SK-N-MC (cell line): ENCODE data around the gene MGMT.

Source experiments
- DNase-seq: peaks from one replicate; pipeline ENCODE4 v3.0.0-alpha.2; 2011; ENCODE audit warnings: low read depth, low spot score
- H3K27ac ChIP-seq: fragments of 200-600 bp; sonication (generic); 2 replicates; pipeline ENCODE4 v1.5.1; 2016; ENCODE audit warnings: mixed run types
- H3K36me3 ChIP-seq: fragments of 200-600 bp; sonication (generic); 2 replicates; pipeline ENCODE4 v1.6.1; 2017; ENCODE audit warnings: antibody characterized with exemption, low read length, mixed read lengths; ENCODE audit not compliant: insufficient read depth
- H3K4me3 ChIP-seq: fragments of 200-600 bp; sonication (generic); 2 replicates; pipeline ENCODE4 v1.5.1; 2016
- H3K9ac ChIP-seq: fragments of 200-600 bp; sonication (generic); 2 replicates; pipeline ENCODE4 v1.8.0; 2017; ENCODE audit warnings: mixed run types, mixed read lengths; ENCODE audit not compliant: insufficient read length
- H3K9me3 ChIP-seq: fragments of 200-600 bp; sonication (generic); 2 replicates; pipeline ENCODE4 v1.6.1; 2017; ENCODE audit warnings: low read depth, mild to moderate bottlenecking, antibody characterized with exemption, low read length, moderate library complexity, mixed read lengths
- EZH2 ChIP-seq: fragments of 200-600 bp; sonication (generic); IDR thresholded peaks from one replicate; pipeline ENCODE4 v1.6.1; 2017; ENCODE audit warnings: antibody characterized with exemption
- FOXP2 ChIP-seq: optimal IDR thresholded peaks from 2 replicates; pipeline ENCODE3; 2011; ENCODE audit warnings: mild to moderate bottlenecking, moderate library complexity; ENCODE audit not compliant: insufficient read depth; ENCODE audit errors: extremely low read length, control extremely low read depth
- POLR2AphosphoS5 ChIP-seq: IDR thresholded peaks from 2 replicates; pipeline ENCODE4 v1.6.1; 2012; ENCODE audit warnings: mild to moderate bottlenecking, low read depth, low read length, borderline replicate concordance

Gene MGMT

DNA sequence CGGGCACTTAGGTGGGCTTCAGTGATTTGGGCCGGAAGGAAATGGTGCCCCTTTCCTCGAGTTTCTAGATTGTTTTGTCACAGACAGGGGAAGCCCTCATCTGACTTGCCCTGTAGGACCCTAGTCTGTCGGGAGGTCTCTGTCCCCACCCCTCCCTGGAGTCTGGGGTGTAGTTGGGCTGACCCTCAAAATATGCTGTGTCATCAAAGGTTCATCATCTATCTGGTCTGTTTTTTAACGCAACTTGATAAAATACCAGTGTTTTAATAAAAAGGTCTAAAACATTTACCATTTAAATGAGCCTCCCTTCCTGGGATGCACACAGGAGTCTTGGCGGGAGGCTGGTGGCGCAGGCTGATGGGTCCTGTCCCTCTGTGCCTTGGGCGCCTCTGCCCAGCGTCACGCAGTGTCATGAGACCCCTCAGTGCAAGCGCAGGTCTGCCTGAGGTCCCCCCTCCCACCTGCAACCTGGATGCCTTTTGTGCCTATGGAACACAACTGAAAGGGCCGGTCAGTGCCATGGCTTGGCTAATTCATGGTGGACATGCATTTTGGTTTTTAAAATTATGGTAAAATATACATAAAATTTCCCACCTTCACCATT, 146.4 kb downstream of the MGMT start:
- H3K9ac ChIP-seq, result no peak overlapping the region
- no peaks in the 10 kb centered on the region for H3K9me3 ChIP-seq
- H3K36me3 ChIP-seq, result no peaks in the 10 kb centered on the region
- no peak overlapping the region for H3K27ac ChIP-seq
- TF ChIP-seq POLR2AphosphoS5 (no peak), FOXP2 (no peak), EZH2 (no peak)
- DNase-seq, result no peak
- no peak overlapping the region for H3K4me3 ChIP-seq

DNA sequence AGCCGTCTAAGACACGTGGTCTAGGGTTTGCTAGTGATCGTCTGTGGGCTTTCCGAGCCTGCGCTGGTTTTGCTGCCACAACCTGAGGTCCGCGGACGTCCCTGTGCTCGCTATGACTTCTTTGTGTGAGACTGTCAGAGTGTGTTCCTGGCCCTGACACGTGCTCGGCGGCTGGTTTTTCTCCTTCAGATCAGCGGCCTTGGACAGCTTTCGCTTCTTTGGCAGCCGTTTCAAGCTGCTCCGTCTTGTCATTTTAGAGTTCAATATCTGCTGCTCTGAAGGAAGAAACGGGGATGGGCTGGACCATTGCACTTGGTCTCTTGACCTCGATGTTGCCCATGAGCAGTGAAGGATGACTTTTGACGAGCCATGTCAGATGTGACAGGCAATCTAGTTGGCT, 147.3 kb downstream of the MGMT start:
- H3K27ac ChIP-seq, result no peak overlapping the region
- H3K9ac ChIP-seq, result no peak overlapping the region
- DNase-seq, result no peak
- no peaks in the 10 kb centered on the region for H3K36me3 ChIP-seq
- H3K4me3 ChIP-seq, result no peak overlapping the region
- no peak for TF ChIP-seq EZH2
- TF ChIP-seq POLR2AphosphoS5, result no peak
- TF ChIP-seq FOXP2, result no peak
- no peaks in the 10 kb centered on the region for H3K9me3 ChIP-seq

DNA sequence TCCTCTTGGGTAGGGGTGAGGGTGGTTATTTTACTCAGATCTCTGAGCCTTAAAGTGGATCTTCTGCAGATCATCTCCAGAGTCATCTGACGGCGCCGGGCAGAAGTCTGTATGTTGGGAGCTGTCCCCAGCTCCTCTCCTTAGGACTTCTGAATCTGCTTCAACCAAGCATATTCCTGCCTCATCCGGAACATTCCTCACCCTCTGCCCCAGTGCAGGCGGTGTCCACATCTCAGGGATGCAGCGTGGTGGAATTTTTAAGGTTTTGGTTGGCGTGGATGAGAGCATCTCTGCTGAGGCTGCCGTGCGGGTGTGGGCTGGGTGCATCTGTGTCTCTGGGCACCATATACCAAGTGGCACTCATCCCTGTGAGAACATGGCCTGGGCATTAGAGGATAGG, 148.3 kb downstream of the MGMT start:
- no peak overlapping the region for H3K9ac ChIP-seq
- H3K36me3 ChIP-seq, result no peaks in the 10 kb centered on the region
- no peak for DNase-seq
- H3K4me3 ChIP-seq, result no peak overlapping the region
- H3K9me3 ChIP-seq, result no peaks in the 10 kb centered on the region
- H3K27ac ChIP-seq, result no peak overlapping the region
- TF ChIP-seq POLR2AphosphoS5 (no peak), EZH2 (no peak), FOXP2 (no peak)

DNA sequence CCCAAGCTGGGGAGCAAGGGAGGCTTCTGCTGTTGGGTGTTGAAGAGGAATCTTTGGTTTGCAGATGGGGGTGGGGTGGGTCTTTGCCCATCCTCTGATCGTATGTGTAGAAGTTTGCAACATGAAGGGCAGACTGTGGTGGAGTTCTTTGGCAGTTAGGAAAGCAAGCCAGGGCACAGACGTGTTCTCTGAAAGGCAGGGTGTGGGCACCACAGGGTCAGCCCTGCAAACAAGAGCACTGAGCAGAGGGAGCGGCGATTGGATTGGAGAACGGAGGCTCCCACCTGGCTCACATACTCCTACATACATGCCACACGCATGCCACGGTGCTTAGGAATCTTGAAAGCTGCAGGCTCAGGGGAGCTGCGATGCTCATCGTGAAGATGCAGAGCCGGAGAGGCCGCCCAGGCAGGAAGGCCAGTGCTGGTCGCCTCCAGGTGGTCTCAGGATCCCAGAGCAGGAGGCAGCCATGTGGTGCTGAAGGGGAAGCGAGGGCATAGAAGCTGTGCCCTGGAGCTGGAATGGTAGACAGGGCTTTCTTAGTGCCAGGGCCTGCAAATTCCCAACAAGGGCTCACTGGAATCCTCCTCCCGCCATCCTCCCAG, 149.0 kb downstream of the MGMT start:
- Histone ChIP-seq H3K36me3 (no peaks in the 10 kb centered on the region), H3K9me3 (no peaks in the 10 kb centered on the region), H3K4me3 (no peak overlapping the region), H3K9ac (no peak overlapping the region), H3K27ac (no peak overlapping the region)
- TF ChIP-seq EZH2 (no peak), POLR2AphosphoS5 (no peak), FOXP2 (no peak)
- DNase-seq, result no peak

DNA sequence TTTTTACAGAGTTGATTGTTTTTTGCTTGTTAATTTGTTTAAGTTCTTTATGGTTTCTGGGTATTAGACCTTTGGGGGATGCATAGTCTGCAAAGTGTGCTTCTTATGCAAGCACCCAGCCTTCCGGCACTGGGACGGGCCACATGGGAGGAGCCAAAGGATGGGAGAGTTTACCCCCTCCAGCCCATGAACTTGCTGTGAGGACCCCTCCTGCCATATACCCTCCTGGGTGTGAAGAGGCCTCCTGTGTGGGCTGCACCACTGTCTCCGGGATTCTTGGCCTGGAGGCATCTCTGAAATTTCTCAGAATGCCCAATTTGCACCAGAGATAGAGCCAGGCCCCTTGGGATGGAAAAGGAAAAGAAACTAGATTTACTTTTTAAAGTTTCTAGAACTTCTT, 150.7 kb downstream of the MGMT start:
- TF ChIP-seq POLR2AphosphoS5 (no peak), FOXP2 (no peak), EZH2 (no peak)
- no peak overlapping the region for H3K9ac ChIP-seq
- no peak overlapping the region for H3K27ac ChIP-seq
- H3K4me3 ChIP-seq, result no peak overlapping the region
- DNase-seq, result no peak
- no peaks in the 10 kb centered on the region for H3K36me3 ChIP-seq
- H3K9me3 ChIP-seq, result no peaks in the 10 kb centered on the region

DNA sequence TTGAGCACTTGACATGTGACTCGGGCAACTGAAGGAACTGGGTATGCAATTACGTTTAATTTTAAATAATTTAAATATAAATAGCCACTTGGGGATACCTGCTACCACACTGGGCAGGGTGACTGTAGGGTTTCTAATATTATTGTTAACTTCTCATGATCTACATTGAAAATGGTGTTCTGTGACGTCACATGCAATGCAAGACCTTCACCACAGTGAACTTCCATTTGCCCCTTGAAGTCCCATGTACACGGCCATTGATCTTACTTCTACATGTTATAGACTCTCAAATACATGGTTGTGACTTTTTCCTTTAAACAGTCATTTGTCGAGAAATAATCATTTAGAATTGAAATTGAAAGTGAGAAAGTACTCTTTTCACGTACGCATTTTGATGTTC, 154.0 kb downstream of the MGMT start:
- Histone ChIP-seq H3K27ac (no peak overlapping the region), H3K36me3 (no peaks in the 10 kb centered on the region), H3K9me3 (no peaks in the 10 kb centered on the region), H3K4me3 (no peak overlapping the region), H3K9ac (no peak overlapping the region)
- TF ChIP-seq EZH2 (no peak), FOXP2 (no peak), POLR2AphosphoS5 (no peak)
- no peak for DNase-seq

DNA sequence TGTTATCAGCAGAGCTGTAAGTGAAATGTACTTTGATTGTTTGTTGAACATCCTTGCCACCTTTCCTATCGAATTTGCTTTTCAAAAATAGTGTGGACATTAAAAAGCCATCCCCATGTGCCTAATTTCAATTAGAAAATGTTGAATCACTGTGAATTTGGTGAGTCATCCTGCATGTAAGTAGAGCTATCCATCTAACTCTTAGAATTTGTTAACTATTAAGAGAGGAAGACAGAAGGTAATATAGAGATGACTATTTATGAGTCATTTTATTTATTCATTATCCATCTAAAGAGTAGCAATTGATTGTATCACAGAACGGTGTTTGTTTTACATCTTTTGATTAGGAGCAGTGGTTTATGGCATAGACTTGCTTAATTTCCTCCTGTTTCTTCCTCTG, 154.7 kb downstream of the MGMT start:
- H3K4me3 ChIP-seq, result no peak overlapping the region
- TF ChIP-seq EZH2, result no peak
- no peaks in the 10 kb centered on the region for H3K36me3 ChIP-seq
- H3K27ac ChIP-seq, result no peak overlapping the region
- no peak for DNase-seq
- H3K9me3 ChIP-seq, result no peaks in the 10 kb centered on the region
- no peak overlapping the region for H3K9ac ChIP-seq

DNA sequence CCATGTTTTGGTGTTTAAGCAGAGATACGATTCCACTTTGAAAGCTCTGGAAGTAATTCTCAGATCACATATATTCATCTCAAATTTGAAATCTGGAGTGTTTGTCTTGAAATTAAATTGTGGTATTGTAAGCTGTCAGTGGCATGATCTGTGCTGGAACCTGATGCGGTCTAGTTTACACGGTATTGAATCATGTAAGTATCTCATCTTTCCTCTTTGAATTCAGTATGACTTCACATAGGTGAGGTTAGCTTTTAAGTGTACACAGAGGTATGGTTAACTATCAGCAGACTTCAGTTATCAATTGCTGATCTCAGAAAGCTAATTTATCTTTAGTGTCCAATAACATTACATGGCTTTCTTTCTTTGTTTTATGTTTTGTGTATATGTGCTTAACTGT, 155.2 kb downstream of the MGMT start:
- Histone ChIP-seq H3K4me3 (no peak overlapping the region), H3K9ac (no peak overlapping the region), H3K36me3 (no peaks in the 10 kb centered on the region), H3K9me3 (no peaks in the 10 kb centered on the region), H3K27ac (no peak overlapping the region)
- TF ChIP-seq EZH2 (no peak), POLR2AphosphoS5 (no peak), FOXP2 (no peak)
- no peak for DNase-seq

DNA sequence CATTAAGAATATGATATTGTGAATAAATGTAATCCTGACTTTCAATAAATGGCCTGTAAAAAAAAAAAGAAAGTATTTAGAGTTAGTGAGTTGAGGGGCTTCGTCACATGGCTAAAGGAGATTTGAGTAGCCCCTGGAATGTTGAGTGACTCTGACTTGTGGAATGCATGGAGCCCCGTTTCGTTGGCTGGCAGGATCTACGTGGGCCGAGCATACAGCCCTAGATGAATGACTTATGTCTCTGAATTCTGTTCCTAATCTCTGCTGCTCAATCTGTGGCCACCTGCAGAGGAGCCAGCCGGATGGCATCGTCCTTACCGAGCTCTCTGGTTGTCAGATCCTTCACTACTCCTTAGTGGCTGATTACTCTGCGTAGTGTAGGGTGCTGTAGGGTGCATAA, 155.7 kb downstream of the MGMT start:
- Histone ChIP-seq H3K9me3 (no peaks in the 10 kb centered on the region), H3K36me3 (no peaks in the 10 kb centered on the region), H3K27ac (no peak overlapping the region), H3K4me3 (no peak overlapping the region), H3K9ac (no peak overlapping the region)
- DNase-seq, result no peak
- TF ChIP-seq POLR2AphosphoS5 (no peak), EZH2 (no peak), FOXP2 (no peak)
